ENCODE data around the gene XIRP2.
"Not testable (repeated sequence)": the region's sequence is repeated elsewhere in the genome, so short reads cannot be mapped to it uniquely, and the experiment has no call there.

The XIRP2 gene

DNA sequence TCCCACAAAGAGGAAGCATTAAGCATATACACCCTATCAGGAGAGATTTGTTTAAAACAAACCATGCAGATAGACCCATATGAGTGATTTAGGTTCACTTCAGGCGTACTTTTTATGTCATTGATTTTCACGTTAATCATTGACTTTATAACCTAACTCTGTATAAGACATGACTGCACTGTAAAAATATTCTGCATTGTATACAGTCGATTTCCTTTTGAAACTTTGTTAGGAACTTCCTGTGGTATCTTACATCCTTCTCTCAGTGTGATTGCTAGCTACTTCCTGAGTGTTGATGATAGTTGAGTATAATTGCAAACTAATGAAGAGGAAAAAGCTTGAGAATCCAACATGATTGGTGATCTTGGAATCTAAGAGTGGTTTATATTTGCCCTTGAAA is 69.4 kb downstream of the XIRP2 start:
- DNase-seq, result no peak

DNA sequence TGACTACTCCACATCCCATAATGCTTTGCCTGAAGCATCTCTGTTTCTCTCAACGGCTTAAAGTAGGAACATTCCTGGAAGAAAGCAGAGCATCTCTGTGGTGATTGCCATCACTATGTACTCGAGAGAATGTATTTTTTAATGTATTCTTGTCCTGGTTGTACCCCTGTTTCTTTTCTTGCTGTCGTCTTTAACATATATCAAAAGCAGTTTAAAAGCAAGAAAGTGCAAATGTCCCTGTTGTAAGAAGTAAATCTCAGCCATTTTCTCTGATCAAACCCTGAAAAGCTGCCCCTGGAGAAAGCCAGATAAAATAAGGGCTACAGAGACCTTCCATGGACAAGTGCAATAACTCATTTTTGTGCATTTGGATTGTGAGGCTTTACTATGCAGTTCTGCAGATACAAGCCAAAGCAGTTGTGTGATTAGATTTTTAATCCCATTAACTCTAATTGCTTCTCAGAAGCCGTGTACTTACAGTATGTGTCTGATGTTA is 70.8 kb downstream of the XIRP2 start:
- DNase-seq, result no peak

DNA sequence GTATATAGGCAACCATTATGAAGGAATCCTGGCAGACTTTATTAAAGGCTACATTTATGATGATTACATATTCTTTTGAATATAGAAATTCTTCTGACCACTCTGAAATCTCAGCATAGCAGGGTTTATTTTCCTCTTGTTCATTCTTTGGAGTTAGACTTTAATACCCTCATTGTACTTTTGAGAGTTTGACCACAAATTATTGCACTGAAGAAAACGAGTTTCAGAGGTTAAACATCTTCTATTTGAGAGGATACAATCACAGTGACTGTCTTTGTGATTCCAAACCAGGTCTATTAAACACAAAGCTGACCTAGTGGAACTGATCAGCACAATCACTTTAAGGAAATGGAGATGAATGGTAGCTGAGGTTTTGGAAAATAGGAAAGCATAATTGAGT is 71.3 kb downstream of the XIRP2 start:
- no peak for DNase-seq

DNA sequence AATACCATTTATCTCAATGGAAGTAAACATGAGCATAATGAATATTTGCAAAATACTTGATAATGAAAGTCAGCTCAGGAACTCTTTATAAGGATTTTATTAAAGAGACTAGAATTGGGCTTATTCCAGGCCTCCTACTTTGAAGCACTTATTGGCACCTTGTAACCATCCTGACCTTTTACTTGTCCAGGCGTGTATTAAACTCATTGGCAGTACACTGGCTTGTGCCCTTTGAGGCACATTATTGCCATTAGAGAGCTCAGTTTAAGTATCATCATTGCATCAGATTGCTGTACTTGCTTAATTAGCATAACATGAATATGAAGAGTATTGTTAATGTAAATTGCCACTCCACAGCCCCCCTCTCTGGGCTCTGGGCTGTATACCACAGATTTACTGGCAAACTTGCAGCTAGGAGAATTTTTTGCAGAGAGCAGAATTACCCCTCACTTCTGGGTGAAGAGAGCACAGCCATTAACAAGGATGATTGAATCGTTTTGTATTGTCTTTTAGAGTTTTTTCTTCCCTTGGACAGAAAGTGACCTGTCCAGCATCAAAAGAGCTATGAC is 72.5 kb downstream of the XIRP2 start:
- DNase-seq, result no peak

DNA sequence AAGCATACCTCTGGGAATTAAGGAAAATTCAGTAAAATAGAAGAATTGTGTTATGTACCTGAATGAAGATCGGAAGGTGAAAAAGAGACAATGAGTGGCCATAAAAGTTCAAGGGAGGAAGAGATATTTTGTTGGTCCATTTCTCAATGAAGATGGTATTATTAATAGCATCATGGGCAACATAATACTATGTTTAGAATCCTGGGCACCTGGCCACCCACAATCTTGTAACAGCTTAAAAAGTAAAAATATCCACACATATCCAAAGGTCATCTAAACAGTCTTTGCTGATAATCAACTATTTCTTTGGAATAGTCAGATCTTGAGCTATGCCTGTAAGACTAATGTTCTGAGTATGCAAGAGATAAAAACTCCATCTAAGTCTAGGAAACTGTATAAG is 73.7 kb downstream of the XIRP2 start:
- no peak for DNase-seq

DNA sequence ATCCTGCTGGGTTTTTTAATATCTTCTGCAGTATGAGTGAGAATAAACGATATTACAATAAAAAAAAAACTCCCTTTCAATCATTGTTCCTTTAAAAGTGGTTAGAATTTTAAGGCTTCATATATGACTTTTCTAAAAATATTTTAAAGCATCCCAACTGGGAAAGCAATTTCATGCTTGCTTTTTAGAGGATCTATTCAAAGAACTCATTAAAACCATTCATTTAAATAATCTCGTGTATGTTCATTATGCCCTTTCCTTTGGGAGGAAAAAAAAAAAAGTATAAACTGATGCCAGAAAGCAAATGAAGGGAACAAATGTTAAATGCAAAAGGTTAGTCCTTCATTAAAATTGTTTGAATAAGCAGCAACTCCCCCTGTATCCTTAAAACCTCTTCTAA is 81.2 kb downstream of the XIRP2 start:
- no peak for DNase-seq

DNA sequence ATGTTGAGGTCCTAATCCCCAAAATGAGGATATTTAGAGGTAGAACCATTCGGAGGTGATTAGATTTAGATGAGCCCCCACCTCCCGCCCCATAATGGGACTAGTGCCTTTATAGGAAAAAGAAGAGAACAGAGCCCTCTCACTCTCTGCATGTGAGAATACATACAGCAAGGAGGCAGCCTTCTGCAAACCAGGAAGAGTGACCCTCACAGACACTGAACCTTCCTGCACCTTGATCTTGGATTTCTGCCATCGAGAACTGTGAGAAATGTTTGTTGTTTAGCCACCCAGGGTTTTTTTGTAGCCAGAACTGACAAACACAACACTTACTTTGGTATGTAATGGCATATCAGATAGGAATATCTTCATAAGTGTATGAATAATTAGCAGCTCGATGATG is 83.7 kb downstream of the XIRP2 start:
- no peak for DNase-seq

DNA sequence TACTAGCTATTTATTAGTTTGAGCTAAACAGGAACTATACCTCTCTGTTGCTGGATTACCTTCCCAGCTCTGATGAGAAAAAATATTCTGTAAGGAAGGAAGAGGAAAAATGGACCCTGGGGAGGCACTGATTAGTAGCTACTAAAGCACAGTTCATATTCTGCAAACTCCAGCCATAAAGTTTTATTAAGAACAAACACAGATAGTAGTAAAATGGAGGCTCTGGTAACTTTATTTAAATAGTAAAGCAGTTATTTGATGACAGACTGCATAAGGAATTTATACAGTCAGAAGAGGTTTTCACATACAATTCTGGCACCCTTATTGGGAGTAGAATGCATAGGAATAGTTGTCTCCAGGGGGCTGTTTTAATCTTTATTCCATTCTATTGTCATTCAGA is 84.1 kb downstream of the XIRP2 start:
- DNase-seq, result no peak

DNA sequence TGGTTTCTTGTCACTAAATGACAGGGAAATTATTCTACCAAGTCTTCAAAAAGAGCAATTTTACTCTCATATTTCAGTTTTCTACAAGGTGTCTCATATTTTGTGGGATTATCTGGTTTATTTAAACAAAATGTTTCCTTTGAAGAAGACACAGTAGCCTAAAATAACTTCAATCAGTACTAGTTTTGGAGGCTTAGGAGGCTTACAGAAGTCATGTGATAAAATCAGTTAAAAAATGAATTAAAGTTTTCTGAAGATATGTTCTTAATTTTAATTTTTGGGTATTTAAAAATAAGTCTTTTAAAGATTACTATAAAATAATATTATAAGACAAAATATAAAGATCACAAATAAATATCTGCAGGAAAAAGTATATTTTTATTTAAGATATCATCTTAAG is 95.9 kb downstream of the XIRP2 start:
- no peak for DNase-seq

DNA sequence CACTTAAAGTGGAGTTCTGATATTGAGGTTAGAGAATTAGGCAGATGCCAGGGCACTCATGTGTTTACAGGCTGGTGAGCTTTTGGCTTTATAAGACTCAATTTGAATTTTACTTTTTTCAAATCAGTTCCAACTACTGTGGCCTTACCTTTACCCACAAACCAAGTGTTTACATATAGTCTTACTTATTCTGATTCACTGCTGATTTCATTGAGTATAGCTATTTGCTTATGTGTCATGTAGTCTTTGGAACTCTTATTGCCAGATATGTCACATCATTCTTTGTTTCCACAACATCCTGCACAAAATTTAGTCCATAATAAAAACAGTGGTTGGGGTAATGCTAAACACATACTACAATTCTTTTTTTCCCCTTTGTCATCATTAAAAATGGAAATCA is 96.5 kb downstream of the XIRP2 start:
- DNase-seq, result no peak

DNA sequence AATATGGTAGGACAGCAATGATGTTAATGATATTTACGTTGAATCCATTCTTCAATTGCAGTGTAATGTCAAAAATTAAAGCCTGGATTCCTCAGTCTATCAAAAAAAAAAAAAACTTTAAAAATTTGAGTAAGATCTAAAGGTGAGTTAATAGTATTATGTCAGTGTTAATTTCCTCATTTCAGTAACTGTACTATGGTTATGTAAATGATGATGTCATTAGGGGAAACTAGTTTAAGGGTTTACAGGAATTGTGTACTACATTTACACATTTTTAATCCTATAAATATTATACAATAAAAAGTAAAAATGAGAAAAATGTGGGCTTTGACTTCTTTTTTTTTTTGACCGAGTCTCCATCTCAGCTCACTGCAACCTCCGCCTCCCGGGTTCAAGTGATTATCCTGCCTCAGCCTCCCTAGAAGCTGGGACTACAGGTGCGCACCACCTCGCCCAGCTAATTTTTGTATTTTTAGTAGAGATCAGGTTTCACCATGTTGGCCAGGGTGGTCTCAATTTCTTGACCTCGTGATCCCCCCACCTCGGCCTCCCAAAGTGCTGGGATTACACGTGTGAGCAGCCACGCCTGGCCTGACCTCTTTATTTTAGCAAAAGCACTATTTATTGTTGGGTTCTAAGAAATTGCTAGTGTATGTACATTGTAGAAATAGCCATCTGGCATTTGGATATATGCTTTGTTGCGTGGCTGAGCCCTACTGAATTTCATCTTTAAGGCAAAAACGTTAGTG is 106.5 kb downstream of the XIRP2 start:
- DNase-seq, result no peak

DNA sequence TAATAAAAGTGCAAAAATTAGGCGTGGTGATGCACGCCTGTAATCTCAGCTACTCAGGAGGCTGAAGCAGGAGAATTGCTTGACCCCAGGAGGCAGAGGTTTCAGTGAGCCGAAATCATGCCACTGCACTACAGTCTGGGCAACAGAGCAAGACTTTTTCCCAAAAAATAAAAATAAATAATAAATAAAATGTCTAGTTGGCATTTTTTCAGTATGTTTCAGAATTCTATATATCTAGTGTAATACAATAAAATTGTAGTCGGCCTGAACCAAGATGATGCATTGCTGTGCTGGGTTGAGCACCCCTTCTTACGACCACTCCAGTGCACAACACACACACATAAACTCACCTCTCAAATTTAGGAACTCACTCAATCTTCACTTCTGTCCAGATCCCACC is 108.2 kb downstream of the XIRP2 start:
- DNase-seq, result no peak

DNA sequence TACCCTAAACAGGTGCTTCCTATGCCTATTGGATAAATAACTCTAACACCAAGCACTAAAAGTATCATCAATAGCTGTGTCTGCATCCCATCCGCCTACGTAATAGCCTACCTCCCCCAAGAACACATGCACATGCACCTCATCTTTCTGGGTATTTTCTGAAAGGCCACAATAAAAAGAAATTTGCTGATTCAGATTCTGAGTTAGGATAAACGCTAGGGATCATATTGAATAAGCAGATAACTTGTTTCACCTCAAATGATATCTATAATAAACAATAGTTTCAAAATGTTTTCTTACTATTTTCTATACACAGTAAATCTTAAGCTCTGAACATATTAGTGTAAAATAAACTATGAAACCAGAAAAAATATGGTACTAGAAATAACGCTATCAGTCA is 112.9 kb downstream of the XIRP2 start:
- DNase-seq, result no peak

DNA sequence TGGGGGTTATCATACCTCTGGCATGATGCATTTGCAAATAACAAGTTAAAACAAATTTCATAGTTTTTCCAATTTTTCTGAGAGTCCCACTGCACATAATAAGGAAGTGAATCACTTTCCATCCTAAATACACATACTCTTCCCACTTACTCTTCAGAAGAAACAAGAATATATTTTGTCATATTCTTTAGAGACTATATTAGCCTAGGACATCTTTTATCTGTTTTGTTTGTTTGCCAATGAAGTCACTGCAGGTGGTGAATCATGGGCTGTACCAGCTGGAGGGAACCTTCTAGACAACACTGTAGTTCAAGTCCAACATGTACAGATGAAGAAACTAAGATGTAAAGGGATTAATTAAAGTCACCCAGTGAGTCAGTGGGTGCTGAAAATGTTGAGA is 116.8 kb downstream of the XIRP2 start:
- DNase-seq, result no peak

DNA sequence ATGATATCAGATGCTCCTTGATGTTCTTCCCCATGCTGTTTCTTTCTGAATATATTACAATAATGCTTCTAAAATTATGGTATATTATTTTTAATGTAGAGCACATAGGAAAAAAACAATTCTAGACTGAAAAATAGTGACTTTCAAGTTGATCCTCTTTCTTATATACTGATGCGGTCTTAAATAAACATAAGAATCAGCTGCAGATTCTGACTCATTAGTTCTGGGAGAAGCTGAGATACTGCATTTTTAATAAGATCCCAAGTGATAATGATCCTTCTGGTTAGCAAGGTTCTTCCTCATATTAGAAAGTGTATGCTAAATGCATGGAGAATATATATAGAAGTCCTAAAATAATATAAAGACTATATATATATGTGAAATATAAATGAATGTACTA is 124.9 kb downstream of the XIRP2 start:
- no peak for DNase-seq

DNA sequence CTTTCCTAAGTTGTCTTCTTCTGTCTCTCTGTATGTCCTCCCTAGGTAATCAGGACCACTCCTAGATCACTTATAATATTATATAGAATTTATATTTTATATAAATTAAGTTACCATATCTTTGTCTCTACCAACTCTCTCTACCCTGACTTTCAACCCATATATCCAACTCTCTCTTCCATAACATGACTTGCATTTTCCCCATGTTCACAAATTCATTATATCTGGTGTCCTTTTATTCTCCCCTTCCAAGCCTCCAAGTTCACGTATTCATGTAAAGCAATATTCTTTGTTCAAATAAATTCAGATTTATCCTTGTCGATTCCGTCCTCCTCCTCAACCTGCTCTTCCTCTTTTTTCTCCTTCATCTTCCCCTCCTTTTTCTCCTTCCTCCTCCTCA is 127.5 kb downstream of the XIRP2 start:
- DNase-seq, result no peak

DNA sequence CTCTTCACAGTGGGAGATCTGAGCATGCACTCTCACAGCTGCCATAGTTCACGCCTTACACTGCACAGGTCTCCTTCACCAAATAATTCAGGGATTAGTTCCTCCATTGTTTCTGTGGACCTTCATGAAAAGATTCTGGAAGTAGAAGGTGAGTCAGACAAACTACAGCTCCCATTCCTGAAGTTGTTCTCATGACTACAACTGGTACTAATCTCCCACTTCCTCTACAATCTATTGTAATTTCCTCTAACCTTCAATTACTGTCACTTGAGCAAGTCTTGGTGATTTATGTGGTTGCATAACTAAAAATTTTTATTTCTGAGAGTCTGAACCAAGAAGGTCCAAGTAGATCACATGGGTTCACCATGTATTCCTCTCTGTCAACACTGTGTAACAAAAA is 128.7 kb downstream of the XIRP2 start:
- no peak for DNase-seq

DNA sequence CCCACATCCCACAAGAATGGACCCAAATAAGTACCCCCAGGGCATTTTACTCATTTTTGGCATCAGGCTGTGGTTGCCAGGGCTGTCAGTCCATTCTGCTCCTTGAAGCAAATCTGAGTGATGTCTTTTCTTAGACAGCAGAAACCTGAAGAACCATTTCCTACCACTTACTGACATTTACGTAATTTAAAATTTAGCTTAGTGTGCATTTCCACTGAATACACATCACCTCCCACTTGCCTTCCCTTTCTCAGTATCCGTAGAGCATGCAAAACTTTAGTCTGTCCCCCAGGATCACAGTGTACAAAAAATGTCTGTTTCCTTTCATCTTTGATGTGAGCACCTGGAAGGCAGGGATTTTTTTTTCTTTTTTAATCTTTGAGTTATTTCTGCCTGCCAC is 130.3 kb downstream of the XIRP2 start:
- no peak for DNase-seq

DNA sequence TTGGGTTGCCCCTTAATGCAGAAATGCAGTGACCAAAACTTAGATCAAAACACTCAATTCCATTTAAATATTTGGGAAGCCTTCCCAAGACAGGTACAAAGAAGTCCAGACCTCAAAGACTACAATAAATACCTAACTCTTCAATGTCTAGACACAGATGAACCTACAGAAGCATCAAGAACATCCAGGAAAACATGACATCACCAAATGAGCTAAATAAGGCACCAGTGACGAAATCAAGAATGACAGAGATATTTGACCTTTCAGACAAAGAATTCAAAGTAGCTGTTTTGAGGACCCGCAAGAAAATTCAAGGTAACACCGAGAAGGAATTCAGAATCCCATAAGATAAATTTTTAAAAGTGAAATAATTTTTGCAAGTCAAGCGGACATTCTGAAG is 140.2 kb downstream of the XIRP2 start:
- DNase-seq, result no peak

DNA sequence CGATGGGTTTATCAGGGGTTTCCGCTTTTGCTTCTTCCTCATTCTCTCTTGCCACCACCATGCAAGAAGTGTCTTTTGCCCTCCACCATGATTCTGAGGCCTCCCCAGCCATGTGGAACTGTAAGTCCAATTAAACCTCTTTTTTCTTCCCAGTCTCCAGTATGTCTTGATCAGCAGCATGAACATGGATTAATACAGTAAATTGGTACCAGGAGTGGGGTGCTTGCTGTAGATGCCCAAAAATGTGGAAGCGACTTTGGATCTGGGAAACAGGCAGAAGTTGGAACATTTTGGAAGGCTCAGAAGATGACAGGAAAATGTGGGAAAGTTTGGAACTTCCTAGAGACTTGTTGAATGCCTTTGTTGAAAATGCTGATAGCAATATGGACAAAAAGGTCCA is 146.7 kb downstream of the XIRP2 start:
- DNase-seq, result not testable (repeated sequence)

DNA sequence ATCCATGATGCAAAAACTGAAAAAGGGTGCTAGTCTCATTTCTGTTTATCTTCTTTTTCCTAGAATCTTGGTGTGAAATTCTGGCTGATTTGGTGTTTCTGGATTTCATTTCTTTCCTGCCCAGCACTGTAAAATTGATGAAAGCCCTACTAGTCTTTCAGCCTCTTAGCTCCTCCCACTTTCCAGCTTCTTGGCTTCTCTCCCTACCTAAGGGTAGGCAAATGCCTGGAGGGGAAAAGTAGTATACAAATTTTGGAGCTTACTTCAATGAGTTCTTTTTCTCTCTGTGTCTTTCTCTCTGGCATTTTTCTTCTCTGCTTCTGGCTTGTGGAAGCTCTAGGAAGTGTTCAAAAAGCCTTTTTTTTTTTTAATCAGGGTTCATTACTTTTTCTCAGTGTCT is 160.5 kb downstream of the XIRP2 start:
- no peak for DNase-seq

DNA sequence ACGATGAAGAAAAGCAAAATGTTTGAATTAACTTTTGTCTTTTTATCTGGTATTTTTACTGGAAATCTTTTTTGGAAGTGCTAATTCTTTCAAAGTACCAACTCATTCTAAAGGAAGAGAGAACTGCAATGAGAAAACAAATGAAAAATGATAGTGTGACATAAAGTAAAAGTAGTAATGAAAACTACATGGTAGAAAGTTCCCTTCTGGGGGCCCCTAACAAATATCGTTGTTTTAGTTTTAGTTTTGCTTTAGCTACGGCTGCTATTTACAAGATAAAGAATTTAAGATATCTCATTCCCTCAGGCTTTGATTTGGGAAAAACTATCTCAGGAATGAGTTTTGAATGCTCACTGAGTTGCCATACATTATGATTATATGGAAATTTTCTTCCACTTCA is 161.4 kb downstream of the XIRP2 start:
- no peak for DNase-seq

DNA sequence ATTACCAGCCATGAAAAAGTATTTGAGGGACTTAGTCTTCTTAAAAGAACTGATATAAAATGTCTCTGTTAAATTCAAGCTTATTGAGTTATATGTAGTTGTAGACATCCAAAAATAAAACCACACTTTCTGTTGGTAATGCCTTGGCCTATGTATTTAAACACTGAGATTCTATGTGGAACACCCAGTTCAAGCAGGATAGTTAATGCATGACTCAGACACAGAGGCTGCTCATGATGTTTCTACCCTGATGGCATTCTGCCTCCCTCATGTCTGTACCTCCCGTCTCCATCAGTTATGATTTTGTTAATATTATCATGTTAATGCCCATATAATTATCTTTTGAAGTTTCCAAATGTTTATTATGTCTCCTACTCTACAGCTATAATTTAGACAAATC is 164.5 kb downstream of the XIRP2 start:
- DNase-seq, result no peak

DNA sequence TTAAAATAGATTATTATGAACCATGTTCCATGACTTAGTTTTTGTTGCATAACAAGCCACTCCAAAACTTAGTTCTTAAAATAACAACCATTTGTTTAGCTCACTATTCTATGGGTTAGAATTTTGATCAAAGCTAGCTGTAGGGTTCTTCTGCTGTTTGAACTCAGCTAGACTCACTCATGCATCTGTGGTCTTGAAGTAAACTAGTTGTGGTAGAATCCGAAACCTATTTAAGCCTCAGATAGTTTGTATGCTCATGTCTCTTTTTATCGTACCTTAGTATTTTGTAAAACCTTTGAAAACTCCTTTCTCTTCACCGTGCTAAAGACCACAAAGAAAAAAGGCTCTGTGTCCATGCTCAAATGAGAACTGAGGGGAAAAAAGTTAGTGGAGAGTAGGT is 166.6 kb downstream of the XIRP2 start:
- no peak for DNase-seq

DNA sequence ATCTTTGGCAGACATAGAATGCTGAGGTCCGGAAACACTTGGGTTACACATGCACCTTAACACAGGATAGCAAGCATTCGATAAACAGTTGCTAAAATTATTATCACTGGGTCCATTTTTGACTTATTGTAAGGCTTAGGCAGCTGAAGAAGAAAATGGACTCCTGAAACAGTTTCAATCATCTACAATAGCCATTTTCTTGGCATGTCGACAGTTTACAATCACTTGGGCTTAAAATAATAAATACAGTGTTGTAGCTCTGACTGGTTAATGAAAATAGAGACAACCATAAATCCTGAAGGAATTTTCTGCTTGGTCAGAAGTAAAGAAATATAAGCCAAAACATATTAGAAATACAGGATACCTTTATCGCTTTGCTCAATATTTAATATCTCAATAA is 169.2 kb downstream of the XIRP2 start:
- no peak for DNase-seq

Measured in suppressor macrophage treated with lipopolysaccharide for 4 hours (primary cell).